ENCODE results near the gene KMT2C. TPM values are rescaled to one million over a fixed set of nuclear protein-coding genes. Genes with fewer than 3 reads are reported as not detected.
A peak's percentile ranks its signal among the peaks of the same experiment; 100 is the strongest.
"Not testable (repeated sequence)": the region's sequence is repeated elsewhere in the genome, so short reads cannot be mapped to it uniquely, and the experiment has no call there.

The KMT2C gene
- polyA plus RNA-seq, 2 donors, result 8.2 to 11.7 TPM

DNA sequence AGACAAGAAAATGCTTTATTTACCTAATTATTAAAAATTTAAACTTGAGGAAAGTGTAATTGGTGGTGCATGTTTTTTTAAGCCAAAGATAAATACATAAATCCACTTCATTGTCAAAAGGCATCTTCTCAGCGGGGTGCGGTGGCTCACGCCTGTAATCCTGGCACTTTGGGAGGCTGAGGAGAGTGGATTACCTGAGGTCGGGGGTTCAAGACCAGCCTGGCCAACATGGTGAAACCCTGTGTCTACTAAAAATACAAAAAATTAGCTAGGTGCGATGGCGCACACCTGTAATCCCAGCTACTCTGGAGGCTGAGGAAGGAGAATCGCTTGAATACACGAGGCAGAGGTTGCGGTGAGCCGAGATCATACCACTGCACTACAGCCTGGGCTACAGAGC is 3.1 kb downstream of the KMT2C start:
- not testable (repeated sequence) for H3K4me3 ChIP-seq (ENCODE audit: low read depth in 1 of 2, low read length in 2 of 2); H3K9me3 ChIP-seq (ENCODE audit: control insufficient read depth in 2 of 2, insufficient read depth in 1 of 2, low read depth in 1 of 2, low read length in 1 of 2); H3K27me3 ChIP-seq (ENCODE audit: control insufficient read depth in 1 of 2, insufficient read depth in 2 of 2, low read length in 2 of 2); H3K36me3 ChIP-seq (ENCODE audit: control insufficient read depth in 2 of 2, insufficient read depth in 2 of 2, low read length in 1 of 2); H3K4me1 ChIP-seq (ENCODE audit: control insufficient read depth in 2 of 2, insufficient read depth in 2 of 2, low read length in 1 of 2)
- 73 to 82% methylated on average over 10 of the region's 10 CpGs for WGBS, 2 donors
- H3K27ac ChIP-seq (ENCODE audit: low read depth in 2 of 2, low read length in 1 of 2), result peak overlapping the region in 1 of 2 donors; percentile 21

DNA sequence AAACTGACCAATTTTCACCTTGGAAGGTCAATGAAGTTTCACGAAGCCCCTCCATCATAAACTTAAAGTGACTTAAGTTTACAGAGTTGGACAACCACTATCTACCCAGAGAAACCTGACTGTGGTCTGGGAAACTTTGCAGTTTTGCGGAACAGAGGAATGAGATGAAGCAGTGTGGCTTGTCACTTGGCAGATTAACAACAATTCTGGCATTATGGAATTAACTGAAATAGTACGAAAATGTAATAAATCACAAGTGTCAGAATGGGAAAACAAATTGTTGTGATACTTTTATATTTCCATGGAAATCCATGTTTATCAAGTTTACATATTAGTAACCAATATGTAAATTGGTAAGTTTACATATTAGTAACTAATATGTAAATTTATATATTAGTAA is 4.9 kb downstream of the KMT2C start:
- WGBS, 2 donors, result 69 to 70% methylated on average over 3 of the region's 3 CpGs
- H3K4me1 ChIP-seq (ENCODE audit: control insufficient read depth in 2 of 2, insufficient read depth in 2 of 2, low read length in 1 of 2), result peaks cover 0 to 2% of the 10 kb centered on the region in 2 donors

DNA sequence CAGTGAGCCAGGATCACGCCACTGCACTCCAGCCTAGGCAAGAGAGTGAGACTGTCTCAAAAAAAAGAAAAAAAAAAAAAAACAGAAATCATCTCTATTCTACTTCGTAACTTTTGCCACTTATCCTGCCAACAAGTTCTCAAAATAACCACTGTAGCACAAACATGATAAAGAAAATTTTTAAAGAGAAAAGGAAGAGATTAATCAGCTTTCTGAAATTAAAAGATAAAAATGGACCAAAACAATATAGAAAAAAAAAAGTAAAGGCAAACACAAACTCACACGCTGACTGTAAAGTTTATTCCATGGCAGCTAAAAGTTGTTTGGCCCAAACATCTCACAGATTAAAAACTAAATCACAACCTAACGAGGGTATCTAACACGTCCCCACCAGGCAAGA is 5.7 kb downstream of the KMT2C start:
- 73 to 84% methylated on average over 5 of the region's 5 CpGs for WGBS, 2 donors
- H3K4me1 ChIP-seq (ENCODE audit: control insufficient read depth in 2 of 2, insufficient read depth in 2 of 2, low read length in 1 of 2); H3K36me3 ChIP-seq (ENCODE audit: control insufficient read depth in 2 of 2, insufficient read depth in 2 of 2, low read length in 1 of 2); H3K27ac ChIP-seq (ENCODE audit: low read depth in 2 of 2, low read length in 1 of 2); H3K9me3 ChIP-seq (ENCODE audit: control insufficient read depth in 2 of 2, insufficient read depth in 1 of 2, low read depth in 1 of 2, low read length in 1 of 2); H3K4me3 ChIP-seq (ENCODE audit: low read depth in 1 of 2, low read length in 2 of 2); H3K27me3 ChIP-seq (ENCODE audit: control insufficient read depth in 1 of 2, insufficient read depth in 2 of 2, low read length in 2 of 2): not testable (repeated sequence)

More for the DNA sequence above, 4.9 kb downstream of the KMT2C start:
- no peaks in the 10 kb centered on the region for H3K9me3 ChIP-seq (ENCODE audit: control insufficient read depth in 2 of 2, insufficient read depth in 1 of 2, low read depth in 1 of 2, low read length in 1 of 2)
- H3K27me3 ChIP-seq (ENCODE audit: control insufficient read depth in 1 of 2, insufficient read depth in 2 of 2, low read length in 2 of 2), result no peaks in the 10 kb centered on the region
- no peak overlapping the region for H3K4me3 ChIP-seq (ENCODE audit: low read depth in 1 of 2, low read length in 2 of 2)
- H3K27ac ChIP-seq (ENCODE audit: low read depth in 2 of 2, low read length in 1 of 2), result no peak overlapping the region
- no peaks in the 10 kb centered on the region for H3K36me3 ChIP-seq (ENCODE audit: control insufficient read depth in 2 of 2, insufficient read depth in 2 of 2, low read length in 1 of 2)

DNA sequence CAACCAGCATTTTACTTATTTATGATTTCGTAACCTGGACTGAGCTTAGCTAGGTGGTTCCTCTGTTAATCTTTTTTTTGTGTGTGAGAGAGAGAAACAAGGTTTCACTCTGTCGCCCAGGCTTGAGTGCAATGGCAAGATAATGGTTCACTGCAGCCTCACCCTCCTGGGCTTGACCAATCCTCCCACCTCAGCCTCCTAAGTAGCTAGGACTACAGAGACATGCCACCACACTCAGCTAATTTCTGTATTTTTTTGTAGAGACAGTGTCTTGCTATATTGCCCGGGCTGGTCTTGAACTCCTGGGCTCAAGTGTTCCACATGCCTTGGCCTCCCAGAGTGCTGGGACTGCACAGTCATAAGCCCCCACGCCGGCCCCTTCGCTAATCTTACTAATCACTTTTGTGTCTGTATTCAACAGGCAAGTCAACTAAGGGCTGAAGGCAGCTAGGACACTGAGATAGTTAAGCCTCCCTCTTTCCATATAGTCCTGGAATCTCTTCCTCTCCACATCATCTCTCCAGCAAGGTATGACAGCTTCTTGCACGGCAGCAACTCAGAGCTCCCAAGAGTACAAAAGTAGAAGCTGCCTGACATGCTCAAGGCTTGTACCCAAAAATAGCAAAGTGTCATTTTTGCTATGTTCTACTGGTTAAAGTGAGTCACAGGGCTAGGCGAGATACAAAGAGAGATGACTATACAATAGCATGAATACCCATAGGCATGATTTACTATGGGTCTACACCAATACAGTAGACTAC is 11.3 kb downstream of the KMT2C start:
- Histone ChIP-seq H3K27me3 (ENCODE audit: control insufficient read depth in 1 of 2, insufficient read depth in 2 of 2, low read length in 2 of 2) (no peaks in the 10 kb centered on the region), H3K4me3 (ENCODE audit: low read depth in 1 of 2, low read length in 2 of 2) (no peak overlapping the region), H3K36me3 (ENCODE audit: control insufficient read depth in 2 of 2, insufficient read depth in 2 of 2, low read length in 1 of 2) (no peaks in the 10 kb centered on the region), H3K9me3 (ENCODE audit: control insufficient read depth in 2 of 2, insufficient read depth in 1 of 2, low read depth in 1 of 2, low read length in 1 of 2) (no peaks in the 10 kb centered on the region), H3K27ac (ENCODE audit: low read depth in 2 of 2, low read length in 1 of 2) (no peak overlapping the region), H3K4me1 (ENCODE audit: control insufficient read depth in 2 of 2, insufficient read depth in 2 of 2, low read length in 1 of 2) (peaks cover 3 to 7% of the 10 kb centered on the region in 2 donors)
- 79 to 82% methylated on average over 8 of the region's 8 CpGs for WGBS, 2 donors

DNA sequence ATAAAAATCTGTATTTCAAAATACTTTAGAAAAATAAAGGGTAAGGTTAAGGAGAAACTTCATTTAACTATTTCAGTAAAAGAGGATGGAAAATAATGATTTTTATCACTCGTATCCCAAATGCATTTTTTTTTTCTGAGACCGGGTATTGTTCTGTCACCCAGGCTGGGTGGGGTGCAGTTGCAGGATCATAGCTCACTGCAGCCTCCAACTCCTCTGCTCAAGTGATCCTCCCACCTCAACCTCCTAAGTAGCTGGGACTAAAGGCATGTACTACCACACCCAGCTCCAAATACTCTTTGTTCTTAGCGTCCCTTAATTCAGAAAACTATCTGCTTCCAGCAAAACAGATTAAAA is 11.8 kb downstream of the KMT2C start:
- 74 to 89% methylated on average over 3 of the region's 3 CpGs for WGBS, 2 donors
- no peak overlapping the region for H3K27ac ChIP-seq (ENCODE audit: low read depth in 2 of 2, low read length in 1 of 2)

DNA sequence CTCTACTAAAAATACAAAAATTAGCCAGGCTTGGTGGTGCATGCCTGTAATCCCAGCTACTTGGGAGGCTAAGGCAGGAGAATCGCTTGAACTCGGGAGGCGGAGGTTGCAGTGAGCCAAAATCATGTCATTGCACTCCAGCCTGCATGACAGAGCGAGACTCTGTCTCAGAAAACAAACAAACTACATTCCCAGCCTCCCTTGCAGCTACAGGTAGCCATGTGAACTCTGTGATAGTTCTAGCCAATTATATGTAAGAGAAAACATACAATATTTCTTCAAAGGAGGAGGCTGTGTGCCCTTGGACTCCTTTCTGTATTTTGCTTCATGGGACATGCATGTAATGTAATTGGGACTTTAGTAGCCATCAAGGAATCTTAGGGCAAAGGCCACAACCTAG is 12.6 kb downstream of the KMT2C start:
- not testable (repeated sequence) for H3K9me3 ChIP-seq (ENCODE audit: control insufficient read depth in 2 of 2, insufficient read depth in 1 of 2, low read depth in 1 of 2, low read length in 1 of 2); H3K36me3 ChIP-seq (ENCODE audit: control insufficient read depth in 2 of 2, insufficient read depth in 2 of 2, low read length in 1 of 2); H3K4me1 ChIP-seq (ENCODE audit: control insufficient read depth in 2 of 2, insufficient read depth in 2 of 2, low read length in 1 of 2); H3K27ac ChIP-seq (ENCODE audit: low read depth in 2 of 2, low read length in 1 of 2); H3K4me3 ChIP-seq (ENCODE audit: low read depth in 1 of 2, low read length in 2 of 2); H3K27me3 ChIP-seq (ENCODE audit: control insufficient read depth in 1 of 2, insufficient read depth in 2 of 2, low read length in 2 of 2)
- WGBS, 2 donors, result 97 to 98% methylated on average over 4 of the region's 4 CpGs

More for the DNA sequence above, 11.8 kb downstream of the KMT2C start:
- no peak overlapping the region for H3K4me3 ChIP-seq (ENCODE audit: low read depth in 1 of 2, low read length in 2 of 2)
- H3K4me1 ChIP-seq (ENCODE audit: control insufficient read depth in 2 of 2, insufficient read depth in 2 of 2, low read length in 1 of 2), result peaks cover 3 to 7% of the 10 kb centered on the region in 2 donors
- no peaks in the 10 kb centered on the region for H3K9me3 ChIP-seq (ENCODE audit: control insufficient read depth in 2 of 2, insufficient read depth in 1 of 2, low read depth in 1 of 2, low read length in 1 of 2)
- no peaks in the 10 kb centered on the region for H3K27me3 ChIP-seq (ENCODE audit: control insufficient read depth in 1 of 2, insufficient read depth in 2 of 2, low read length in 2 of 2)
- H3K36me3 ChIP-seq (ENCODE audit: control insufficient read depth in 2 of 2, insufficient read depth in 2 of 2, low read length in 1 of 2), result no peaks in the 10 kb centered on the region

DNA sequence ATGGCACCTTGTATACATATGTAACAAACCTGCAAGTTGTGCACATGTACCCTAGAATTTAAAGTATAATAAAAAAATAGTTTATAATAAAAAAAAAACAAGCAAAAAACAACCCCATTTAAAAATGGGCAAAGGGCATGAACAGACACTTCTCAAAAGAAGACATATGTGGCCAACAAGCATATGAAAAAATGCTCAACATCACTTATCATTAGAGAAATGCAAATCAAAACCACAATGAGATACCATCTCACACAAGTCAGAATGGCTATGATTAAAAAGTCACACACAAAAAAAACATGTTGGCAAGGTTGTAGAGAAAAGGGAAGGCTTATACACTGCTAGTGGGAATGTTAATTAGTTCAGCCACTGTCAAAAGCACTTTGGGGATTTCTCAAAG is 14.9 kb downstream of the KMT2C start:
- H3K4me3 ChIP-seq (ENCODE audit: low read depth in 1 of 2, low read length in 2 of 2); H3K36me3 ChIP-seq (ENCODE audit: control insufficient read depth in 2 of 2, insufficient read depth in 2 of 2, low read length in 1 of 2); H3K27ac ChIP-seq (ENCODE audit: low read depth in 2 of 2, low read length in 1 of 2); H3K9me3 ChIP-seq (ENCODE audit: control insufficient read depth in 2 of 2, insufficient read depth in 1 of 2, low read depth in 1 of 2, low read length in 1 of 2); H3K4me1 ChIP-seq (ENCODE audit: control insufficient read depth in 2 of 2, insufficient read depth in 2 of 2, low read length in 1 of 2); H3K27me3 ChIP-seq (ENCODE audit: control insufficient read depth in 1 of 2, insufficient read depth in 2 of 2, low read length in 2 of 2): not testable (repeated sequence)

DNA sequence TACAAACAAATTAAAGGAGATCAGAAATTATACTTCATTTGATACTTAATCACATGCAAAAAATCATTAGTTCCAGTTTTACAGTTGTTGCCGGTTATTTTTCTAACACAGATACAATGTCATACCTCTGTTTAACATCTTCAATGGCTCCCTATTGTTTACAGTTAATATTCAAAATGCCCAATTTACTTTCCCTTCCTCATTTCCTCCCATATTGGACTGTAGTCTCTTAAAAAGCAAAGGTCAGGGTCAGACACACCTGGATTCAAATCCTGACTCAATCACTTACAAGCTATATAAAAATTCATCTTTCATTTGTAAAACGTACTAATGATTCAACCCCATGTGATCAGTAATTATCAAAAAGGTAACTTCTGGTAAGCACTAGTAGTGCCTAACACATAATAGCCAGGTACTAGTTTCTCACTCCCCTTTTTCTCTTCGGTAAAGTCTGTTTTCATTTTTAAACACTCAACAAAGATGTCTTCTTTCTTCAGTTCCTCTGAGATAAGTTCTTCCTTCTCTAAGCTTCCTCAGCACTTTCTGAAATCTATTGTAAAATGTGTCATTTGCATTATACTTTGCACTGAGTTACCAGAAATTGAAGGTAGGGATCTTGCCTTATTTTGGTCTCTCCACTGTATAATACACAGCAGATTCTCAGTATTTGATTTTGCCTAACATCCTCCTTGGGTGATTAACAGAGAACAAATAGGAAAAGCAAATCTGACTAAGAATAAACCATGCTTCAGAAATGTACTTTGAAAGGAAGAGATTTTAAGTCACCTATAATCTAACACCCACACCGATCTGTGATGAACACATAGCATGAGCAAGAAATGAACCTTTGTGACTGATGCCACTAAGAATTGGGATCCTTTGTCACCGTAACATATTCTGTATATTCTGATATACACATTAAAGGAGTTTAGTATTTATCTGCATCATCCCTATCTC is 16.1 kb downstream of the KMT2C start:
- Histone ChIP-seq H3K4me3 (ENCODE audit: low read depth in 1 of 2, low read length in 2 of 2) (no peak overlapping the region), H3K27me3 (ENCODE audit: control insufficient read depth in 1 of 2, insufficient read depth in 2 of 2, low read length in 2 of 2) (no peaks in the 10 kb centered on the region), H3K27ac (ENCODE audit: low read depth in 2 of 2, low read length in 1 of 2) (no peak overlapping the region), H3K36me3 (ENCODE audit: control insufficient read depth in 2 of 2, insufficient read depth in 2 of 2, low read length in 1 of 2) (no peaks in the 10 kb centered on the region), H3K4me1 (ENCODE audit: control insufficient read depth in 2 of 2, insufficient read depth in 2 of 2, low read length in 1 of 2) (peaks cover 0 to 4% of the 10 kb centered on the region in 2 donors), H3K9me3 (ENCODE audit: control insufficient read depth in 2 of 2, insufficient read depth in 1 of 2, low read depth in 1 of 2, low read length in 1 of 2) (no peaks in the 10 kb centered on the region)
- 82 to 83% methylated on average over 5 of the region's 5 CpGs for WGBS, 2 donors

DNA sequence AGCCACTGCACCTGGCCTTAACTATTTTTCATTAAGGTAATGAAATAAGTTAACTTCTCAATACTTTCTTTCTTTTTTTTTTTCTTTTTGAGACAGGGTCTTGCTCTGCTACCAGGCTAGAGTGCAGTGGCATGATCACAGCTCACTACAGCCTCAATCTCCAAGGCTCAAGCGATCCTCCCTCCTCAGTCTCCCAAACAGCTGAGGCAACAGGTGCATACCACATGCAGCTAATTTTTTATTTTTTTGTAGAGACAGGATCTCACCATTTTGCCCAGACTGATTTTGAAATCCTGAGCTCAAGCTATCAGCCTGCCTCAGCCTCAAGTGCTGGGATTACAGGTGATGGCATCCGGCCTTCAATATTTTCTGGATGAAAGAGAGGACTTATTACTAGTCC is 21.0 kb downstream of the KMT2C start:
- peaks cover 0 to 2% of the 10 kb centered on the region in 2 donors for H3K4me1 ChIP-seq (ENCODE audit: control insufficient read depth in 2 of 2, insufficient read depth in 2 of 2, low read length in 1 of 2)
- H3K27me3 ChIP-seq (ENCODE audit: control insufficient read depth in 1 of 2, insufficient read depth in 2 of 2, low read length in 2 of 2), result no peaks in the 10 kb centered on the region
- H3K4me3 ChIP-seq (ENCODE audit: low read depth in 1 of 2, low read length in 2 of 2), result no peak overlapping the region
- 80 to 90% methylated on average over 2 of the region's 2 CpGs for WGBS, 2 donors
- H3K36me3 ChIP-seq (ENCODE audit: control insufficient read depth in 2 of 2, insufficient read depth in 2 of 2, low read length in 1 of 2), result no peaks in the 10 kb centered on the region
- no peaks in the 10 kb centered on the region for H3K9me3 ChIP-seq (ENCODE audit: control insufficient read depth in 2 of 2, insufficient read depth in 1 of 2, low read depth in 1 of 2, low read length in 1 of 2)
- H3K27ac ChIP-seq (ENCODE audit: low read depth in 2 of 2, low read length in 1 of 2), result no peak overlapping the region

Measured in esophagus (tissue), 2 donors.